Right cardiac atrium (tissue), 5 donors: ENCODE data around the gene TRIP4. TPM values are rescaled to one million over a fixed set of nuclear protein-coding genes. Genes with fewer than 3 reads are reported as not detected.
"Not testable (repeated sequence)": the region's sequence is repeated elsewhere in the genome, so short reads cannot be mapped to it uniquely, and the experiment has no call there.

Source experiments
- ATAC-seq, 2 donors: fragments of 200-7000 bp; cut with Tn5 transposase; one replicate each; pipeline versions ENCODE4 v1.8.0 to v1.9.1; 2020; ENCODE audit warnings: moderate library complexity in 2 of 2, mild to moderate bottlenecking in 1 of 2
- DNase-seq, 3 donors: peaks; one replicate each; pipeline ENCODE4 v3.0.0-alpha.2; 2020
- H3K27ac ChIP-seq: one replicate; pipeline ENCODE4 v1.5.1; 2013; ENCODE audit warnings: mild to moderate bottlenecking, low read length, control low read depth, moderate library complexity
- H3K27me3 ChIP-seq: one replicate; pipeline ENCODE4 v1.6.1; 2013; ENCODE audit not compliant: control insufficient read depth, insufficient read depth
- H3K4me1 ChIP-seq: one replicate; pipeline ENCODE4 v1.6.1; 2013; ENCODE audit warnings: low read length; ENCODE audit not compliant: control insufficient read depth, insufficient read depth
- H3K4me3 ChIP-seq: one replicate; pipeline ENCODE4 v1.5.1; 2013; ENCODE audit warnings: low read length, control low read depth
- H3K9me3 ChIP-seq: one replicate; pipeline ENCODE4 v1.6.1; 2013; ENCODE audit warnings: low read length; ENCODE audit not compliant: control insufficient read depth
- WGBS: extraction: QIAGEN DNeasy Blood & Tissue Kit; methylation state at CpG from one replicate; pipeline ENCODE4 v1.1.7; 2013; 5-methylcytosine and 5-hydroxymethylcytosine counted together
- intact Hi-C, 4 donors: fragments of 100-400 bp; cut with DNase I; formaldehyde crosslinking; loops; one replicate each; pipeline versions ENCODE4 v1.11.0 to v1.14.0; 2022 to 2023
- polyA plus RNA-seq: library from polyadenylated mRNA; stranded (reverse); fragments of 200-250 nt; gene quantifications from one replicate; pipeline ENCODE4 v1.2.3, GENCODE V29; 2013
- total RNA-seq, 4 donors: library from RNA; stranded (reverse); fragmentation: NEBNext Ultra II Directional; extraction: Animal tissue kit (Norgen Biotek cat#: 25700); gene quantifications; one replicate each; pipeline ENCODE4 v1.2.1, GENCODE V29; 2021
- donor health status: healthy with polysubstance abuse.
- donor health status: DM: no; HTN: yes; CAD: no.
- donor health status: DM: no; HTN: no; CAD: no.
- donor health status: DM: no; HTN: yes; CAD: no; lungs with severe emphysema.
- donor health status: DM: yes; HTN: yes; CAD: no.

TRIP4 gene
- total and polyA plus RNA-seq, 5 donors = 11.7 to 20.1 (median 18.3) TPM

- DNase-seq (no peak), ATAC-seq (no peak)
- no peaks in the 10 kb centered on the region for H3K9me3 ChIP-seq
- H3K27me3 ChIP-seq = no peaks in the 10 kb centered on the region
- 34% methylated on average over 5 of the region's 5 CpGs for WGBS
- H3K27ac ChIP-seq = peak overlapping the region; percentile 7
- intact Hi-C loops = no loop called here
- no peaks in the 10 kb centered on the region for H3K4me1 ChIP-seq
- H3K4me3 ChIP-seq = peak overlapping the region; percentile 96
Measured at GRCh38 chr15:64354688-64355344, 32.8 kb upstream of the TRIP4 start.

GRCh38 chr15:64355348-64355943, 32.2 kb upstream of the TRIP4 start:
- peak; percentile 23 to 52 for ATAC-seq
- peak overlapping the region; percentile 96 for H3K4me3 ChIP-seq
- H3K4me1 ChIP-seq = no peaks in the 10 kb centered on the region
- intact Hi-C loops = no loop called here
- H3K27me3 ChIP-seq = no peaks in the 10 kb centered on the region
- WGBS = under 1% methylated on average over 30 of the region's 30 CpGs
- H3K27ac ChIP-seq = peak overlapping the region; percentile 70
- peak in 2 of 3 donors; percentile 28 to 52 for DNase-seq
- H3K9me3 ChIP-seq = no peaks in the 10 kb centered on the region

- ATAC-seq = peak; percentile 100
Measured at GRCh38 chr15:64355944-64356709, 31.5 kb upstream of the TRIP4 start, which contains the start of gene CSNK1G1. Gene CSNK1G1, minus strand, starts transcription at chr15:64356173. Its CDS starts 55,674 bp downstream, at chr15:64300499.

GRCh38 chr15:64356710-64357040, 31.0 kb upstream of the TRIP4 start:
- ATAC-seq (no peak), DNase-seq (peak in 1 of 3 donors; percentile 45)
- Histone ChIP-seq H3K27ac (no peak overlapping the region), H3K4me1 (no peaks in the 10 kb centered on the region), H3K4me3 (peak overlapping the region; percentile 96), H3K9me3 (no peaks in the 10 kb centered on the region), H3K27me3 (no peaks in the 10 kb centered on the region)
- WGBS = 47% methylated on average over 5 of the region's 5 CpGs
- intact Hi-C loops = no loop called here

More at GRCh38 chr15:64355944-64356709, 31.5 kb upstream of the TRIP4 start, which contains the start of gene CSNK1G1:
- intact Hi-C loops = no loop called here
- H3K27me3 ChIP-seq = no peaks in the 10 kb centered on the region
- H3K9me3 ChIP-seq = no peaks in the 10 kb centered on the region
- H3K4me3 ChIP-seq = peak within 1 kb of the TSS; percentile 96
- peak; percentile 96 to 98 (median 97) for DNase-seq
- under 1% methylated on average over 42 of the region's 42 CpGs for WGBS
- H3K4me1 ChIP-seq = no peaks in the 10 kb centered on the region
- peak within 1 kb of the TSS; percentile 70 for H3K27ac ChIP-seq

- WGBS = 97% methylated on average over 4 of the region's 4 CpGs
- H3K4me1 ChIP-seq = no peaks in the 10 kb centered on the region
- ATAC-seq = no peak
Measured at GRCh38 chr15:64361259-64361658, 26.4 kb upstream of the TRIP4 start.

GRCh38 chr15:64369078-64369607, 18.5 kb upstream of the TRIP4 start:
- DNase-seq (no peak), ATAC-seq (no peak)
- Histone ChIP-seq H3K27ac (no peak overlapping the region), H3K9me3 (no peaks in the 10 kb centered on the region), H3K4me3 (no peak overlapping the region), H3K27me3 (no peaks in the 10 kb centered on the region), H3K4me1 (no peaks in the 10 kb centered on the region)
- intact Hi-C loops = no loop called here
- 80% methylated on average over 2 of the region's 2 CpGs for WGBS

More at GRCh38 chr15:64361259-64361658, 26.4 kb upstream of the TRIP4 start:
- intact Hi-C loops = no loop called here
- no peaks in the 10 kb centered on the region for H3K27me3 ChIP-seq
- DNase-seq = no peak
- no peaks in the 10 kb centered on the region for H3K9me3 ChIP-seq
- no peak overlapping the region for H3K27ac ChIP-seq
- no peak overlapping the region for H3K4me3 ChIP-seq

GRCh38 chr15:64371383-64371782, 16.3 kb upstream of the TRIP4 start:
- ATAC-seq, intact Hi-C loops, H3K4me1 ChIP-seq, H3K4me3 ChIP-seq, H3K27me3 ChIP-seq, H3K27ac ChIP-seq, H3K9me3 ChIP-seq, DNase-seq: not testable (repeated sequence)
- WGBS = 98% methylated on average over 8 of the region's 8 CpGs

- no peak overlapping the region for H3K4me3 ChIP-seq
- H3K27me3 ChIP-seq = no peaks in the 10 kb centered on the region
- no peaks in the 10 kb centered on the region for H3K9me3 ChIP-seq
- WGBS = 88% methylated on average over 8 of the region's 8 CpGs
- intact Hi-C loops = no loop called here
- H3K4me1 ChIP-seq = no peaks in the 10 kb centered on the region
- no peak for DNase-seq
- no peak overlapping the region for H3K27ac ChIP-seq
- no peak for ATAC-seq
Measured at GRCh38 chr15:64373360-64373759, 14.3 kb upstream of the TRIP4 start.

- intact Hi-C loops = no loop called here
- no peaks in the 10 kb centered on the region for H3K4me1 ChIP-seq
- ATAC-seq (no peak), DNase-seq (no peak)
- no peak overlapping the region for H3K27ac ChIP-seq
- 68% methylated on average over 9 of the region's 9 CpGs for WGBS
- no peaks in the 10 kb centered on the region for H3K9me3 ChIP-seq
- no peak overlapping the region for H3K4me3 ChIP-seq
- no peaks in the 10 kb centered on the region for H3K27me3 ChIP-seq
Measured at GRCh38 chr15:64379216-64379960, 8.2 kb upstream of the TRIP4 start.

GRCh38 chr15:64380130-64380870, 7.3 kb upstream of the TRIP4 start:
- H3K4me1 ChIP-seq, DNase-seq, H3K4me3 ChIP-seq, ATAC-seq, H3K27me3 ChIP-seq, intact Hi-C loops, H3K27ac ChIP-seq, H3K9me3 ChIP-seq: not testable (repeated sequence)
- WGBS = 60% methylated on average over 11 of the region's 11 CpGs
